Activated naive CD8-positive, alpha-beta T cell (primary cell): ENCODE results near the gene ARFIP2.

Experiments
- H3K27ac Mint-ChIP-seq: one replicate; pipeline ENCODE4 v1.8.0; 2021; ENCODE audit warnings: mixed read lengths
- H3K27me3 Mint-ChIP-seq: one replicate; pipeline ENCODE4 v1.8.0; 2021; ENCODE audit warnings: mixed read lengths
- H3K36me3 Mint-ChIP-seq: one replicate; pipeline ENCODE4 v1.8.0; 2021; ENCODE audit warnings: mixed read lengths
- H3K4me1 Mint-ChIP-seq: one replicate; pipeline ENCODE4 v1.8.0; 2021; ENCODE audit warnings: low read depth, mixed read lengths
- H3K4me3 Mint-ChIP-seq: one replicate; pipeline ENCODE4 v1.8.0; 2021; ENCODE audit warnings: mild to moderate bottlenecking, mixed read lengths
- H3K9me3 Mint-ChIP-seq: one replicate; pipeline ENCODE4 v1.8.0; 2021; ENCODE audit warnings: low read depth, mixed read lengths

ARFIP2 gene

GRCh38 chr11:6438979-6439571 is 42.1 kb downstream of the ARFIP2 start:
- H3K27me3 Mint-ChIP-seq = no peaks in the 10 kb centered on the region

GRCh38 chr11:6437993-6438392 is 43.1 kb downstream of the ARFIP2 start:
- Mint-ChIP-seq H3K9me3 (no peaks in the 10 kb centered on the region), H3K36me3 (no peaks in the 10 kb centered on the region), H3K27ac (no peak overlapping the region), H3K4me3 (no peak overlapping the region), H3K4me1 (peaks cover 3% of the 10 kb centered on the region), H3K27me3 (no peaks in the 10 kb centered on the region)

More at GRCh38 chr11:6438979-6439571, 42.1 kb downstream of the ARFIP2 start:
- Mint-ChIP-seq H3K4me3 (no peak overlapping the region), H3K4me1 (peaks cover 3% of the 10 kb centered on the region), H3K9me3 (no peaks in the 10 kb centered on the region), H3K27ac (no peak overlapping the region), H3K36me3 (no peaks in the 10 kb centered on the region)

DNA sequence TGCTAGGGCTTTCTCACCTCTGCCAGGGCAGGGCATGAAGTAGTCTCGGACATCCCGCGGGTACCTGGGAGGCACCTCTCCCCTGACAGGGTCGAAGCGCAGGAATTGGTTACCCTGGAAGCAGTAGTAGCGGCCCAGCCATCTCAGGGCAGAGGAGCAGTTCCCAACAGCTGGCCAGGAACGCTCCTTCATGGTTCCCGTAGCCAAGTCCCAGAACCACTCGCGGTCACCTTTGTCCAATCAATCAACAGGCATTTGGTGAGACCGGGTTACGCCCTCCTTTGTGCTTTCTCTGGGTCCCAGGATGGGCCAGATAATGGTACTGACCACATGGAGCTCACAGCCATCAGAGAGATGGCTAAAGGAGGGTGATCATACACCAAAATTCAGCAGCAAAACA is 43.7 kb downstream of the ARFIP2 start:
- no peaks in the 10 kb centered on the region for H3K36me3 Mint-ChIP-seq
- H3K27me3 Mint-ChIP-seq = no peaks in the 10 kb centered on the region
- no peak overlapping the region for H3K4me3 Mint-ChIP-seq
- H3K4me1 Mint-ChIP-seq = peaks cover 3% of the 10 kb centered on the region
- H3K27ac Mint-ChIP-seq = no peak overlapping the region
- H3K9me3 Mint-ChIP-seq = no peaks in the 10 kb centered on the region

GRCh38 chr11:6433998-6434660 is 47.0 kb downstream of the ARFIP2 start:
- H3K9me3 Mint-ChIP-seq = no peaks in the 10 kb centered on the region
- no peak overlapping the region for H3K4me3 Mint-ChIP-seq
- peaks cover 3% of the 10 kb centered on the region for H3K4me1 Mint-ChIP-seq
- no peaks in the 10 kb centered on the region for H3K36me3 Mint-ChIP-seq
- H3K27ac Mint-ChIP-seq = no peak overlapping the region
- no peaks in the 10 kb centered on the region for H3K27me3 Mint-ChIP-seq

DNA sequence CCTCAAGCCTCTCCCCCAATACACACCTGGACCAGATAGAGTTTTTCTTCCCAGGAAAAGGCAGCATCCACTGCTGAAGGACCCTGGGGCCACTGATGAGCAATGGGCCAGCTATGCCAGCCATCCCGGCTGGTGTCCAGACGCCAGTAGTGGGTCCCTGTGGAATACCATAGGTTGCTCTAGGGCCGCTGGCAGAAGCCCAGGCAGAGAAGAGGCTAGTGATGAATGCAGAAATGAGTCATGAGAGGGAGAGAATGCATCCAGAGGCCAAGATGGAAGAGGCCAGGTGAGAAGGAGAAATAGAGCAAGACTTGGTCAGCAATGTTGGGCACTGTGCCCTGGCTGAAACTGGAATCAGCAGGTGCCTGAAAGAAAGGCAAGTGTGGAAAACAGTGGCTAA is 49.3 kb downstream of the ARFIP2 start:
- Mint-ChIP-seq H3K36me3 (no peaks in the 10 kb centered on the region), H3K27me3 (no peaks in the 10 kb centered on the region), H3K4me3 (no peak overlapping the region), H3K4me1 (peaks cover 3% of the 10 kb centered on the region), H3K27ac (no peak overlapping the region), H3K9me3 (no peaks in the 10 kb centered on the region)

GRCh38 chr11:6427516-6427915 is 53.6 kb downstream of the ARFIP2 start:
- Mint-ChIP-seq H3K36me3 (no peaks in the 10 kb centered on the region), H3K4me1 (no peaks in the 10 kb centered on the region), H3K9me3 (no peaks in the 10 kb centered on the region), H3K4me3 (no peak overlapping the region), H3K27me3 (no peaks in the 10 kb centered on the region), H3K27ac (no peak overlapping the region)
